Coronary artery (tissue), 2 donors: ENCODE measurements around the gene IRX5.

Source experiments
- DNase-seq: peaks from one replicate; pipeline ENCODE4 v3.0.0-alpha.2; 2017; ENCODE audit warnings: low spot score
- H3K27ac ChIP-seq, 2 donors: fragments of 200-600 bp; sonication (generic); one replicate each; pipeline ENCODE4 v1.5.1; 2016 to 2019
- H3K4me3 ChIP-seq: fragments of 200-600 bp; sonication (generic); 2 replicates; pipeline ENCODE4 v1.5.1; 2016; ENCODE audit warnings: mild to moderate bottlenecking, moderate library complexity
- CTCF ChIP-seq: fragments of 200-600 bp; sonication (generic); IDR thresholded peaks from one replicate; pipeline ENCODE4 v1.5.1; 2019; ENCODE audit warnings: antibody characterized with exemption

IRX5 gene

GRCh38 chr16:54939510-54940278 is 9.0 kb downstream of the IRX5 start:
- TF ChIP-seq CTCF, result no peak
- no peak for DNase-seq
- Histone ChIP-seq H3K27ac (no peak overlapping the region), H3K4me3 (no peak overlapping the region)

DNA sequence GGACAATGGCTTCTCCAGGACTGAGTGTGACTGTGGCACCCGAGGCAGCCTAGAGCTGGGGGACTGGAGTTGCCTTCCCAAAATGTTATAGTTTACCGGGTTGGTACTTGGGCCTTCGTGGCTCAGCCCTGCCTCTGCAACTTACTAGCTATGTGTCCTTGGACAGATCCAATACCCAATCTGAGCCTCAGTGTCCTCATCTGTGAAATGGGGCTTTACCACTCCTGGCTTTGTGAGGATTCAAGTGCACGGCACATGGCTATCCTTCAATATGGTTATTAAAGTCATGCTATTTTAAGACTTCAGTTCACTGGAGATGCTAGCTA is 9.6 kb downstream of the IRX5 start:
- no peak for TF ChIP-seq CTCF
- DNase-seq, result no peak
- H3K27ac ChIP-seq, result no peak overlapping the region
- no peak overlapping the region for H3K4me3 ChIP-seq

DNA sequence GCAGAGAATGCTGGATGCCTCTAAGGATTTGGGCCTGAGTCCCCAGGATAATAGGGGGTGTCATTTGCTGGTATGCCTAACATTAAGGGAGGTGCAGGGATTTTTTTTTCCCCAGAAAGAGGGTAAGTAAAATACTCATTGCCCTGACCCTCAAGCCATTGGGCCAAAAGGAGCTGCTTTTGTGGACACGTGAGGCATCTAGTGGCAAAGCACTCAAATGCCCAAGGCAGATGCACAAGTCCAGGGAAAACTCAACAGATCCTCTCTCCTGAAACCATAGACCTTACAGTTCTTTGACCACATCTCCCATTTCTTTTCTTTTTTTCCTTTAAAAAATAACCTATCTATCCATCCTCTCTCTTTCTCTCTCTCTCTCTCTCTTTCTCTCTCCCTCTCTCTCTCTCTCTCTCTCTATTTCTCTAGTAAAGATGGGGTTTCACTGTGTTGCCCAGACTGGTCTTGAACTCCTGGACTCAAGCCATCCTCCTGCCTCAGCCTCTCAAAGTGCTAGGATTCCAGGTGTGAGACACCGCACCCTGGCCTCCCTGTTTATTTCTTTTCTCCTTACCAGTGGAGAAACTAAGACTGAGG is 11.8 kb downstream of the IRX5 start:
- no peak for DNase-seq
- Histone ChIP-seq H3K27ac (no peak overlapping the region), H3K4me3 (no peak overlapping the region)
- TF ChIP-seq CTCF, result no peak

GRCh38 chr16:54944002-54944401 is 13.3 kb downstream of the IRX5 start:
- Histone ChIP-seq H3K27ac (no peak overlapping the region), H3K4me3 (no peak overlapping the region)
- no peak for TF ChIP-seq CTCF

GRCh38 chr16:54945063-54945462 is 14.4 kb downstream of the IRX5 start:
- no peak for TF ChIP-seq CTCF
- no peak overlapping the region for H3K27ac ChIP-seq

More at GRCh38 chr16:54944002-54944401, 13.3 kb downstream of the IRX5 start:
- DNase-seq, result no peak

GRCh38 chr16:54946909-54947308 is 16.2 kb downstream of the IRX5 start:
- TF ChIP-seq CTCF, result no peak
- no peak overlapping the region for H3K27ac ChIP-seq
- no peak overlapping the region for H3K4me3 ChIP-seq
- no peak for DNase-seq

More at GRCh38 chr16:54945063-54945462, 14.4 kb downstream of the IRX5 start:
- DNase-seq, result no peak
- H3K4me3 ChIP-seq, result no peak overlapping the region

DNA sequence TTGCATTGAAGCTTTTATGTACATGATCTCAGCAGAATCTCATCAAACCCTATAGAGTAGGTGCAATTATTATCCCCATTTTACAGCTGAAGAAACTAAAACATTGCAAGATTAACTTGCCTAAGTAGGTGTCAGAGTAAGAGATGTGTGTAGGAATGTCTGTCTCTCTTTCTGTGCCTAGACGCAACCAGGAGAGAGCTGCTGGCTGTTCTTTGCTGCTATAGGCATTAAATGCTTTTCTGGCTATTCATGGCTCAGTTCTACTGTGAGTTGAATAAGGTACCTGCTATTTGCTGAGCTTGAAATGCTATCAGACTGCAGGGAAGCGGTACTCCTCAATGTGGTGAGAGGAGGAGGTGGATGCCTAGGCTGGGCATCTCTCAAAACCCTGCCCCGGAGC is 17.0 kb downstream of the IRX5 start:
- no peak for DNase-seq
- Histone ChIP-seq H3K27ac (no peak overlapping the region), H3K4me3 (no peak overlapping the region)
- no peak for TF ChIP-seq CTCF
